Measurements from ENCODE around the gene ZNF662. TPM values are rescaled to one million over a fixed set of nuclear protein-coding genes. Genes with fewer than 3 reads are reported as not detected.

Gene ZNF662
- total RNA-seq, 4 donors from 2014 or later = 4.3 to 18.2 (median 10.3) TPM

- Histone ChIP-seq H3K36me3 (no peaks in the 10 kb centered on the region), H3K27me3 (no peaks in the 10 kb centered on the region), H3K27ac (no peak overlapping the region), H3K4me3 (no peak overlapping the region), H3K9me3 (no peaks in the 10 kb centered on the region), H3K4me1 (no peaks in the 10 kb centered on the region)
- TF ChIP-seq POLR2AphosphoS5 (IDR thresholded peaks at IDR 0.05) = no peak
- no peak for TF ChIP-seq POLR2A (IDR thresholded peaks at IDR 0.05)
- no peak for TF ChIP-seq CTCF (IDR thresholded peaks at IDR 0.05)
- TF ChIP-seq EP300 (IDR thresholded peaks at IDR 0.05) = no peak
- ATAC-seq = no peak
- 89 to 90% methylated on average over 7 of the region's 7 CpGs for WGBS, 2 donors (ENCODE audit: low coverage in 1 of 2)
These were observed 38.8 kb upstream of the ZNF662 start for GRCh38 chr3:42867138-42867537.

GRCh38 chr3:42868841-42869240, 37.1 kb upstream of the ZNF662 start:
- Histone ChIP-seq H3K4me1 (no peaks in the 10 kb centered on the region), H3K27ac (no peak overlapping the region), H3K4me3 (no peak overlapping the region), H3K36me3 (no peaks in the 10 kb centered on the region), H3K9me3 (no peaks in the 10 kb centered on the region), H3K27me3 (no peaks in the 10 kb centered on the region)
- TF ChIP-seq POLR2A (IDR thresholded peaks at IDR 0.05) (no peak), EP300 (IDR thresholded peaks at IDR 0.05) (no peak), CTCF (IDR thresholded peaks at IDR 0.05) (no peak), POLR2AphosphoS5 (IDR thresholded peaks at IDR 0.05) (no peak)
- no peak for ATAC-seq
- WGBS, 2 donors (ENCODE audit: low coverage in 1 of 2) = 73 to 83% methylated on average over 1 to 5 of the region's 5 CpGs

GRCh38 chr3:42871592-42872196, 34.2 kb upstream of the ZNF662 start:
- 22 to 30% methylated on average over 1 to 3 of the region's 5 CpGs for WGBS, 2 donors (ENCODE audit: low coverage in 1 of 2)

GRCh38 chr3:42872718-42873117, 33.2 kb upstream of the ZNF662 start:
- Histone ChIP-seq H3K4me3 (no peak overlapping the region), H3K36me3 (no peaks in the 10 kb centered on the region), H3K27me3 (no peaks in the 10 kb centered on the region), H3K4me1 (no peaks in the 10 kb centered on the region), H3K27ac (no peak overlapping the region), H3K9me3 (no peaks in the 10 kb centered on the region)
- TF ChIP-seq POLR2A (IDR thresholded peaks at IDR 0.05) (no peak), POLR2AphosphoS5 (IDR thresholded peaks at IDR 0.05) (no peak), EP300 (IDR thresholded peaks at IDR 0.05) (no peak), CTCF (IDR thresholded peaks at IDR 0.05) (no peak)
- no peak for ATAC-seq
- 64 to 67% methylated on average over 1 of the region's 1 CpG for WGBS, 2 donors (ENCODE audit: low coverage in 1 of 2)

More at GRCh38 chr3:42871592-42872196, 34.2 kb upstream of the ZNF662 start:
- H3K4me1 ChIP-seq = no peaks in the 10 kb centered on the region
- no peaks in the 10 kb centered on the region for H3K36me3 ChIP-seq
- TF ChIP-seq CTCF (IDR thresholded peaks at IDR 0.05) = no peak
- no peak for TF ChIP-seq EP300 (IDR thresholded peaks at IDR 0.05)
- no peak for TF ChIP-seq POLR2AphosphoS5 (IDR thresholded peaks at IDR 0.05)
- TF ChIP-seq POLR2A (IDR thresholded peaks at IDR 0.05) = no peak
- no peak overlapping the region for H3K4me3 ChIP-seq
- no peak for ATAC-seq
- no peak overlapping the region for H3K27ac ChIP-seq
- no peaks in the 10 kb centered on the region for H3K9me3 ChIP-seq
- no peaks in the 10 kb centered on the region for H3K27me3 ChIP-seq

GRCh38 chr3:42873221-42873982, 32.5 kb upstream of the ZNF662 start:
- WGBS, 2 donors (ENCODE audit: low coverage in 1 of 2) = 66 to 67% methylated on average over 8 to 9 of the region's 9 CpGs
- no peaks in the 10 kb centered on the region for H3K4me1 ChIP-seq
- no peak overlapping the region for H3K27ac ChIP-seq
- ATAC-seq = no peak
- no peaks in the 10 kb centered on the region for H3K27me3 ChIP-seq
- H3K36me3 ChIP-seq = no peaks in the 10 kb centered on the region
- no peak for TF ChIP-seq POLR2AphosphoS5 (IDR thresholded peaks at IDR 0.05)
- TF ChIP-seq POLR2A (IDR thresholded peaks at IDR 0.05) = no peak
- TF ChIP-seq EP300 (IDR thresholded peaks at IDR 0.05) = no peak
- no peak for TF ChIP-seq CTCF (IDR thresholded peaks at IDR 0.05)
- H3K4me3 ChIP-seq = no peak overlapping the region
- no peaks in the 10 kb centered on the region for H3K9me3 ChIP-seq

All from gastroesophageal sphincter (tissue), 4 donors.